DND-41 (cell line): ENCODE measurements around the gene SLC30A7.
A peak's percentile ranks its signal among the peaks of the same experiment; 100 is the strongest.

ENCODE experiments used
- ATAC-seq: fragments of 200-7000 bp; cut with Tn5 transposase; 3 replicates; pipeline ENCODE4 v1.9.1; 2021; ENCODE audit warnings: low read depth; ENCODE audit not compliant: insufficient read depth
- DNase-seq: peaks from one replicate; pipeline ENCODE4 v3.0.0-alpha.2; 2020
- H2AFZ ChIP-seq: 2 replicates; pipeline ENCODE4 v1.6.0; 2012; ENCODE audit warnings: low read depth, low read length
- H3K27ac ChIP-seq: 2 replicates; pipeline ENCODE4 v1.5.1; 2012; ENCODE audit warnings: low read length, inconsistent platforms
- H3K27me3 ChIP-seq: fragments of 200-600 bp; sonication (generic); 2 replicates; pipeline ENCODE4 v1.6.0; 2012; ENCODE audit warnings: low read length, mild to moderate bottlenecking, inconsistent platforms; ENCODE audit not compliant: insufficient read depth, poor library complexity
- H3K36me3 ChIP-seq: 2 replicates; pipeline ENCODE4 v1.5.1; 2012; ENCODE audit warnings: low read length, inconsistent platforms; ENCODE audit not compliant: insufficient read depth
- H3K4me1 ChIP-seq: 2 replicates; pipeline ENCODE4 v1.5.1; 2012; ENCODE audit warnings: mild to moderate bottlenecking, low read length; ENCODE audit not compliant: insufficient read depth
- H3K4me2 ChIP-seq: 2 replicates; pipeline ENCODE4 v1.6.0; 2012; ENCODE audit warnings: mild to moderate bottlenecking, moderate library complexity, low read length, inconsistent platforms; ENCODE audit not compliant: insufficient read depth
- H3K4me3 ChIP-seq, 2 experiments: fragments of 200-600 bp in 1 of 2; shearing (Covaris generic) in 1 of 2; 2 replicates each; pipeline ENCODE4 v1.5.1; 2012 to 2016; ENCODE audit warnings: inconsistent platforms in 2 of 2, low read length in 2 of 2, mild to moderate bottlenecking in 2 of 2, low read depth in 1 of 2, moderate library complexity in 1 of 2
- H3K79me2 ChIP-seq: 2 replicates; pipeline ENCODE4 v1.6.0; 2012; ENCODE audit warnings: low read length, inconsistent platforms; ENCODE audit not compliant: insufficient read depth
- H3K9ac ChIP-seq: 2 replicates; pipeline ENCODE4 v1.6.0; 2012; ENCODE audit warnings: low read depth, mild to moderate bottlenecking, inconsistent platforms, low read length, moderate library complexity
- H3K9me3 ChIP-seq: 2 replicates; pipeline ENCODE4 v1.5.1; 2012; ENCODE audit warnings: low read length, moderate library complexity, mild to moderate bottlenecking, inconsistent platforms; ENCODE audit not compliant: insufficient read depth, severe bottlenecking
- H4K20me1 ChIP-seq: 2 replicates; pipeline ENCODE4 v1.6.0; 2012; ENCODE audit warnings: low read length; ENCODE audit not compliant: insufficient read depth
- EZH2 ChIP-seq: IDR thresholded peaks from 3 replicates; pipeline ENCODE4 v1.6.1; 2012; ENCODE audit warnings: borderline replicate concordance, low read depth, mild to moderate bottlenecking, moderate library complexity, low read length, inconsistent platforms; ENCODE audit not compliant: severe bottlenecking
- TF ChIP-seq, protein P1 (sequence below): IDR thresholded peaks from 2 replicates; pipeline ENCODE4 v1.5.1; 2012; ENCODE audit warnings: borderline replicate concordance, low read length, moderate library complexity, mild to moderate bottlenecking; ENCODE audit not compliant: poor library complexity, severe bottlenecking; ENCODE audit errors: extremely low read depth

SLC30A7 gene

DNA sequence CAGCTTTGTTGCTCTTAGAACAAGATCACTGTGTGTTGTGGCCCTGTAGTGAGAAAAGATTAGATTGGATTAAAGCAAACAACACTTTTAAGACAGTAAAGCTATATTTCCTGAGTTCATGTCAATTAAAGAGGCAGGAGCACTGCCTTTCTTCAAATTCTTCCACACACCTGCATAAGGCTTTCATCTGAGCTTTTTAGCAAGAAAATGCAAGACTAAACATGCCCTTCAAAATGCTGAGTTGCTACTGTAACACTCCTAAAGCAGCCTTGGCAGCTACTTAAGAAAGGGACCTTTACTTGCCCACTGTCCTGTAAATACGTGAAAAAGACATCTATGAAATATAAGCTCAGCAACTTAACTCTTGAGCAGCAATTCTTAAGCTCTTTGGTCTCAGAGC is 117.9 kb downstream of the SLC30A7 start:
- no peak overlapping the region; the same call in 1 of the 2 replicates for H3K4me2 ChIP-seq
- H3K79me2 ChIP-seq: no peaks in the 10 kb centered on the region
- H3K9ac ChIP-seq: no peak overlapping the region
- DNase-seq (no peak), ATAC-seq (peak; percentile 86)
- no peak overlapping the region for H3K4me3 ChIP-seq
- no peaks in the 10 kb centered on the region for H3K9me3 ChIP-seq
- H3K4me1 ChIP-seq: peaks cover 23% of the 10 kb centered on the region; the same call in 1 of the 2 replicates
- no peaks in the 10 kb centered on the region for H4K20me1 ChIP-seq
- H3K27me3 ChIP-seq: no peaks in the 10 kb centered on the region
- H3K36me3 ChIP-seq: peaks cover 43% of the 10 kb centered on the region; the same call in 1 of the 2 replicates
- no peak for TF ChIP-seq EZH2
- TF ChIP-seq, protein P1, sequence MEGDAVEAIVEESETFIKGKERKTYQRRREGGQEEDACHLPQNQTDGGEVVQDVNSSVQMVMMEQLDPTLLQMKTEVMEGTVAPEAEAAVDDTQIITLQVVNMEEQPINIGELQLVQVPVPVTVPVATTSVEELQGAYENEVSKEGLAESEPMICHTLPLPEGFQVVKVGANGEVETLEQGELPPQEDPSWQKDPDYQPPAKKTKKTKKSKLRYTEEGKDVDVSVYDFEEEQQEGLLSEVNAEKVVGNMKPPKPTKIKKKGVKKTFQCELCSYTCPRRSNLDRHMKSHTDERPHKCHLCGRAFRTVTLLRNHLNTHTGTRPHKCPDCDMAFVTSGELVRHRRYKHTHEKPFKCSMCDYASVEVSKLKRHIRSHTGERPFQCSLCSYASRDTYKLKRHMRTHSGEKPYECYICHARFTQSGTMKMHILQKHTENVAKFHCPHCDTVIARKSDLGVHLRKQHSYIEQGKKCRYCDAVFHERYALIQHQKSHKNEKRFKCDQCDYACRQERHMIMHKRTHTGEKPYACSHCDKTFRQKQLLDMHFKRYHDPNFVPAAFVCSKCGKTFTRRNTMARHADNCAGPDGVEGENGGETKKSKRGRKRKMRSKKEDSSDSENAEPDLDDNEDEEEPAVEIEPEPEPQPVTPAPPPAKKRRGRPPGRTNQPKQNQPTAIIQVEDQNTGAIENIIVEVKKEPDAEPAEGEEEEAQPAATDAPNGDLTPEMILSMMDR: no peak
- H3K27ac ChIP-seq: no peak overlapping the region
- no peak overlapping the region for H2AFZ ChIP-seq

DNA sequence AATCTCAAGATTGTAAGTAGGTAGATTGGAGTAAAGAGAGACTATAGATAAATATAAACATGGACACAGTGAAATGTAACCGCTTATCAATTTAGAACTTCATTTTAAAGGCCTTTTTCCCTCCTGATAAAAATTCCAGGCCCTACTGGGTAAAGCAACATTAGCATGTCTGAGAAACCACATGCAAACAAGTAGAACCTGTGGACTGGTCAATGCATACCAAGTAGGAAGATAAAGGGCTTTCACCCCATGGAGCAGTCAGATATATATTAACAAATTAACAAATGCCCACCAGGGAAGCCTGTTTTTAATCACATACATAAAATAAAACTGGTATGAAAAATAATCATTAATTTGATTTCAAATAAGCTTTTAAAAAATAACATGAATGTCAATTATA is 121.6 kb downstream of the SLC30A7 start:
- H3K4me2 ChIP-seq: no peak overlapping the region
- H3K4me1 ChIP-seq: peaks cover 23% of the 10 kb centered on the region; the same call in 1 of the 2 replicates
- DNase-seq: no peak
- H2AFZ ChIP-seq: no peak overlapping the region
- no peak overlapping the region for H3K9ac ChIP-seq
- no peaks in the 10 kb centered on the region for H3K27me3 ChIP-seq
- peaks cover 56% of the 10 kb centered on the region; the same call in 1 of the 2 replicates for H3K36me3 ChIP-seq
- no peak for ATAC-seq
- H3K4me3 ChIP-seq: no peak overlapping the region
- 0 out of 2 replicates have a peak, but pooled peaks cover 3% of the 10 kb centered on the region for H3K79me2 ChIP-seq
- H4K20me1 ChIP-seq: no peaks in the 10 kb centered on the region
- TF ChIP-seq EZH2: no peak
- TF ChIP-seq, protein P1: no peak
- H3K9me3 ChIP-seq: no peaks in the 10 kb centered on the region
- H3K27ac ChIP-seq: no peak overlapping the region

DNA sequence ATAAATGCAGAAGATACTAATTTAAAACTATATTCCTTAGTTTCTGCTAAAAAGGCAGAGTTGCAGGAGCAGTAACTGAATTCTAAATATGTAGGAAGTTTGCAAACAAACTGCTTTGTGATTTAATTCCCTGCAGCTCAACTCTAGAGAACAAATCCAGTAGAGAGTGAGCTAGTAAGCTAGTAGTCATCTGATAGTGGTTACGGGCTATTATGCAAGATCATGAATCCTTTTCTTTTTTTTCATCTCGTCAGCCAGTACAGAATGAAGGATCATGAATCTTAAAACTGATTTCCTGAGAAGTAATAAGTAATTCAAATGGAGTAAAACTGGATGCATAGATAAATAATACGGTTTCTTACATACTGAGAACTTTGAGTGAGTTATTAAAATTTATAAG is 126.4 kb downstream of the SLC30A7 start:
- Histone ChIP-seq H2AFZ (no peak overlapping the region), H3K27me3 (no peaks in the 10 kb centered on the region), H3K4me3 (no peak overlapping the region), H3K27ac (no peak overlapping the region), H3K9me3 (no peaks in the 10 kb centered on the region), H3K79me2 (peaks cover 39% of the 10 kb centered on the region), H3K36me3 (peaks cover 51% of the 10 kb centered on the region; the same call in 1 of the 2 replicates), H3K9ac (no peak overlapping the region), H3K4me2 (no peak overlapping the region), H3K4me1 (peaks cover 32% of the 10 kb centered on the region), H4K20me1 (no peaks in the 10 kb centered on the region)
- ATAC-seq (no peak), DNase-seq (no peak)
- TF ChIP-seq EZH2: no peak
- TF ChIP-seq, protein P1: no peak

DNA sequence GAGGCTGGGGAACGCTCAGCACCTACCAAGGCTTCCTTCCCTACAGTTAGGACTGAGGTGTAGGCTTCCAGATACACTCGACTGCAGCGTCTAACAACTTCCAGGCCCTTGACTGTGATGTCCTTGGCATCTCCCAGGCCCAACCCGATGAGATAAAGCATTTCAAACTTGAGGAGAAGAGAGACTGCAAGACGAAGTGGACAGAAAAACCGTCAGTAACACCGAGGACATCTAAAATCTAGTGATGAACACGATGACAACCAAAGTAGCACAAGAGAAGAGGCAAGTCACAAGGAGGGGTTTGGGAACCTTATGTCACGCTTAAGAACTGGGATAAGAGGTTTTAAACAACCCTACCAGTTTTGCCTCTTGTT is 129.4 kb downstream of the SLC30A7 start:
- peak overlapping the region; percentile 88 for H3K27ac ChIP-seq
- H3K36me3 ChIP-seq: peaks cover 36% of the 10 kb centered on the region; the same call in 1 of the 2 replicates
- peak overlapping the region; percentile 92 for H2AFZ ChIP-seq
- H3K9ac ChIP-seq: peak overlapping the region; percentile 73
- H3K4me3 ChIP-seq: peak overlapping the region; percentile 72 to 88
- H3K4me2 ChIP-seq: peak overlapping the region; percentile 88
- no peak for TF ChIP-seq EZH2
- TF ChIP-seq, protein P1: no peak
- no peaks in the 10 kb centered on the region for H3K9me3 ChIP-seq
- peak; percentile 64 for ATAC-seq
- peaks cover 45% of the 10 kb centered on the region for H3K4me1 ChIP-seq
- peak; percentile 36 for DNase-seq
- peaks cover 60% of the 10 kb centered on the region for H3K79me2 ChIP-seq
- H3K27me3 ChIP-seq: no peaks in the 10 kb centered on the region
- H4K20me1 ChIP-seq: no peaks in the 10 kb centered on the region
